Measurements from ENCODE around the gene TXNRD3.

- no peak for TF ChIP-seq CTCF (IDR thresholded peaks at IDR 0.05)
- no peak for TF ChIP-seq POLR2A (IDR thresholded peaks at IDR 0.05)
- TF ChIP-seq POLR2AphosphoS5 (IDR thresholded peaks at IDR 0.05) = no peak
Observed at GRCh38 chr3:126607214-126607908, 47.6 kb downstream of the TXNRD3 start.

Data from breast epithelium (tissue), 3 donors.